HG03354 (cell line): Measurements from ENCODE around the gene MOV10L1.

ENCODE experiments used
- ATAC-seq: cut with Tn5 transposase; IDR thresholded peaks from one replicate; pipeline ENCODE4 v1.9.1; 2021; ENCODE audit warnings: mild to moderate bottlenecking; ENCODE audit not compliant: unreplicated experiment, poor library complexity, severe bottlenecking

The MOV10L1 gene

GRCh38 chr22:50089682-50090411 lies at the start of gene MOV10L1:
Gene MOV10L1, plus strand, starts transcription at chr22:50090006. Its CDS starts 83 bp downstream, at chr22:50090089.
- ATAC-seq: no peak

- ATAC-seq: no peak
Measured at GRCh38 chr22:50040717-50041116, 49.1 kb upstream of the MOV10L1 start.

- ATAC-seq: no peak
Measured at GRCh38 chr22:50041361-50042065, 48.3 kb upstream of the MOV10L1 start.

- ATAC-seq: no peak
Measured at GRCh38 chr22:50044485-50045118, 45.2 kb upstream of the MOV10L1 start.

GRCh38 chr22:50045211-50046018 lies 44.4 kb upstream of the MOV10L1 start:
- ATAC-seq: no peak

GRCh38 chr22:50046019-50046415 lies 43.8 kb upstream of the MOV10L1 start:
- no peak for ATAC-seq

GRCh38 chr22:50046481-50047245 lies 43.1 kb upstream of the MOV10L1 start:
- no peak for ATAC-seq

- no peak for ATAC-seq
Measured at GRCh38 chr22:50047346-50047745, 42.5 kb upstream of the MOV10L1 start.

GRCh38 chr22:50048061-50048765 lies 41.6 kb upstream of the MOV10L1 start:
- no peak for ATAC-seq

- ATAC-seq: no peak
Measured at GRCh38 chr22:50048836-50049235, 41.0 kb upstream of the MOV10L1 start.

- ATAC-seq: no peak
Measured at GRCh38 chr22:50049299-50050195, 40.3 kb upstream of the MOV10L1 start.

GRCh38 chr22:50051930-50052329 lies 37.9 kb upstream of the MOV10L1 start:
- no peak for ATAC-seq

GRCh38 chr22:50053861-50054260 lies 35.9 kb upstream of the MOV10L1 start:
- no peak for ATAC-seq

- no peak for ATAC-seq
Measured at GRCh38 chr22:50056214-50056972, 33.4 kb upstream of the MOV10L1 start.

GRCh38 chr22:50057278-50058060 lies 32.3 kb upstream of the MOV10L1 start:
- no peak for ATAC-seq
